Glomerular visceral epithelial cell (primary cell): ENCODE results near the gene TEX28.
"Not testable (repeated sequence)": the region's sequence is repeated elsewhere in the genome, so short reads cannot be mapped to it uniquely, and the experiment has no call there.

ENCODE experiments used
- DNase-seq: peaks from one replicate; pipeline ENCODE4 v3.0.0-alpha.2; 2016; ENCODE audit errors: extremely low spot score

The TEX28 gene

DNA sequence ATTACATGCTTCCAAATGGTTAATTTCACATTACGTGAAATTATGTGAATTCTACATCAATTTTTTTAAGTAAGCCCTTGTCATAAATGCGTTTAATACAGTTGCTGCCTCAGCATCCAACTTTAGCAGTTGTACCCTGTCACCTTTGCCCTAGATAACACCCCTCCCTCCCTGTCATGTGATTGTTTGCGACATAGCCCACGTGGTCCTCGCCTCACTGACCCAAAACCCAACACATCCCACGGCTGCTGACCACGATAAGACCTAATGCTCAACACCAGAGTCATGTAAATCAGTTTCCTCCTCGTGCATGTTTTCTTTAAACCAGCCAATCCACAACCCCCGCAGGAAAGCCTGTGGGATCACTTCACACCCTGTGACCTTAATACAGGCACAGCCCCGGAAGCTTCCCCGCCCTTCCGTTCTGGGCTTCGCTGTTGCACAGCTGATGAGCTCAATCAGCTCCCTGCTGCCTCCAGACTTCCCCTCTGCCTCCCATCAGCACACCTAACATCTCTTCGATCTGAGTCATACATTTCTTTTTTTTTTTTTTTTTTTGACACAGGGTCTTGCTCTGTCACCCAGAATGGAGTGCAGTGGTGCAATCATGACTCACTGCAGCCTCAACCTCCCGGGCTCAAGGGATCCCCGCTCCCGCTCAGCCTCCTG lies 47.4 kb downstream of the TEX28 start:
- not testable (repeated sequence) for DNase-seq

DNA sequence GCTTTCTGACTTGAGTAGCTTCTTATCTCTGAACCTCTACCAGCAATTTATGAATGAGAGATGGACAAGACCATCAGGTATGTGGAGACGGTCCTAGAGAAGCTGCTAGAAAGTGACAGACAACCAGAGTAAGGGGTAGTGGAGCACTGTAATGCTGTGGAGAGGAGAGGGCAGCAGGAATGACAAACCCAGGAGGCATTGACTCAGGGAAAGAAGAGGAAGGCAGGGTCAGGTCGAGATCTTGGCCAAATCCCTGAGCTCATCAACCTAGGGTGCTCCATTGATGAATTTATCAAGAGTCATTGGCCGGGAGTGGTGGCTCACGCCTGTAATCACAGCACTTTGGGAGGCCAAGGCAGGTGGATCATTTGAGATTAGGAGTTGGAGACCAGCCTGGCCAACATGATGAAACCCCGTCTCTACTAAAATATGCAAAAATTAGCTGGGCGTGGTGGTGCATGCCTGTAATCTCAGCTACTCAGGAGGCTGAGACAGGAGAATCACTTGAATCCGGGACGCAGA lies 54.9 kb downstream of the TEX28 start:
- not testable (repeated sequence) for DNase-seq

DNA sequence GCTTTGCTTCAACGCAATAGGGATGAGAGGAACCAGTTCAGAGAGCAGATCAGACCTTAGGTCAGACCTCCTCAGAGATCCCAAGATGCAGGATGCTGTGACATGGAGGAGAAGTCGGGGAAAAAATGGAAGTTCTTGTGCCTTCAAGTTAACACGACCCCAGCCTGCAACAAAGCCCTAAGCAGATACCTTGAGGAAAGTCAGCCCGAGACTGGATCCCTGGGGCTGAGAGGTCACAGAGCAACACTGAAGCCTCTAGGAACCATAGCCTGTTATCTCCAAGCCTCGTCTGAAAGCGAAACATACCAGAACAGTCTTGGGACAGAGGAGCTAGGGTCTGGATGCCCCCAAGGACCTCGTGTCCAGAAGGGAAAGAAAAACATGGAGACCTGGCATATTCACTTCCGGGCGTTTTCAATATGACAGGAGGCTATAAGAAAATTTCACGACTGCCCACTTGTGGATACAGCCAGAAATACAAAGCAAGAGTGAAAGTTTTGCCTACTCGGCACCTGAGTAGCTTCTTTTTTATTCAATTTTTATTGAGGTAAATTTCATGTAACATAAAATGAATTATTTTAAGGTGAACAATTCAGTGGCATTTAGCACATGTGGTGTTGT lies 55.9 kb downstream of the TEX28 start:
- DNase-seq = not testable (repeated sequence)

DNA sequence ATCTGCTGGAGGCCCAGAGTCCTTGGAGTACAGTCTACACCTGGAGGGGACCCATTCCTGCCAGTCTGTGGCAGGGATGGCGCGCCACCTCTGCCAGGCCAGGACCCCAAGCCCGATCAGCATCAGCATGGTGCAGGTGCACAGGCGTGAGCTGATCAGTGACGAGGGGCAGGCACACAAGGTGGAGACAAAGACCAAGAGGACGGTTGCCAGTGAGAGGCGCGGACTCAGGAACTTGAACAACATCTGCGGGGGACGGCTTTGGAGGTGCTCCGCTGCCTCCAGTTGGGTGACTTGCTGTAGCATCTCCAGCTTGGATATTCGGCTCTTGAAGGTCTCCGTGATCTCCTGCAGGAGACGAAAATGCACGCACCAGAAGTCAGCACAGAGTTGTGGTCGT lies 61.3 kb downstream of the TEX28 start:
- not testable (repeated sequence) for DNase-seq

DNA sequence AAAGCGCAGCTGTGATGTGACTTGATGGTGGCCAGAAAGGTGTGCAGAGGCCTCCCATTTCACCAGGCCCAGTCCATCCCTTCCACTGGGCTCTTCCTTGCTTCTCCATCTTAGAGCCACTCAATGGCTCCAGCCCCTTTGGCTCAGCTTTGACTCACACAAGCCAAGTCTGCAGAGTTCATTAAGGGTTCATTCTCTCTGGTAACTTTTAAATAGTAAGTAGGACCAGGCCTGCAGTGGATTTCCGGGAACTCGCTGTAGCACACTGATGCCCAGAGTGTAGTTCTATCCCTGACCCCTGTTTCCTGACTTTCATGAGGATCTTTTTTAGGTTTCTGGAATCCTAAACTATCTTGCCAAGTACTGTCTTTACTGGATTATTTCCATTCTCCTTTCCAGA lies 63.5 kb downstream of the TEX28 start:
- not testable (repeated sequence) for DNase-seq

DNA sequence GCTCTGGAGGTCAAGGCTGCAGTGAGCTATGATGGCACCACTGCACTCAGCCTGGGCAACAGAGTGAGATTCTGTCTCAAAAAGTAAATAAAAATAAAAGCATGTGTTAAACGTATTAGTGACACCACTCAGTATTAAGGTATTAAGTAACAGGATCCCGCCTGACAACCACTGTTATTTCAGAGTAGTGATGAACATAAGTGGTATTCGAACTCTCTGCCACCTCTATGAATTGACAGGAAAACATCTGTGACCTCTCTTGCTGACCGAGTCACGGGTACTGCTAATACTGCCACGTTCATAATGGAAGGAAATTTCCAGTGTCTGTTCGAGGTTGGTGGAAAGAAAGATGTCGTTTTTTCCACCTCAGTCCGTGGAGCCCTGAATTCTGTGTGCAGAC lies 68.2 kb downstream of the TEX28 start:
- DNase-seq = not testable (repeated sequence)

DNA sequence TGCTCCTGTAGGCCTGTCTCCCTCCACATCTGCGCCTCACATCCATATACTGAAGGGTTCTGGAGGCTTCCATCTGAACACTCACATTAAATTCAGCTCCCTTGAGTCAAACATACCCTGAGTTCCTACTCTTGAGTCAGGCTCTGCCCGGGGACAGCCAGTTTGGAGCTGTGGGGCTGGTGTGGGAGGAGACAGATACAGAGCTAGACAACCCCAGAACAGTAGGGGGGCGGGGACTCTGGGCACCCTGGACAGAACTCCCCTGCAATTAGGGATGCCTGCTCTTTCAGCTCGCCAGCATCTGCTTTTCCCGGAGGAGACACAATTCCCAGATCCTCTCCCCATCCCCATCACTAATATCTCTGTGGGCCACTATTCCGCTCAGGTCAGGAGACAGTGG lies 69.6 kb downstream of the TEX28 start:
- not testable (repeated sequence) for DNase-seq
